Hepatocyte (in vitro differentiated cells): ENCODE measurements around the gene LRP1B.

Experiments
- CTCF ChIP-seq: fragments of 200-600 bp; sonication (generic); IDR thresholded peaks from 2 replicates; pipeline ENCODE4 v1.5.1; 2016; ENCODE audit warnings: antibody characterized with exemption, mild to moderate bottlenecking; ENCODE audit not compliant: poor library complexity
- EZH2 ChIP-seq: fragments of 200-600 bp; sonication (generic); IDR thresholded peaks from 2 replicates; pipeline ENCODE4 v1.6.1; 2016; ENCODE audit warnings: antibody characterized with exemption, mild to moderate bottlenecking, borderline replicate concordance
- EZH2phosphoT487 ChIP-seq: fragments of 200-600 bp; sonication (generic); IDR thresholded peaks from one replicate; pipeline ENCODE4 v1.6.1; 2018; ENCODE audit warnings: antibody characterized with exemption, mild to moderate bottlenecking, low read depth, moderate library complexity; ENCODE audit not compliant: unreplicated experiment, severe bottlenecking

DNA sequence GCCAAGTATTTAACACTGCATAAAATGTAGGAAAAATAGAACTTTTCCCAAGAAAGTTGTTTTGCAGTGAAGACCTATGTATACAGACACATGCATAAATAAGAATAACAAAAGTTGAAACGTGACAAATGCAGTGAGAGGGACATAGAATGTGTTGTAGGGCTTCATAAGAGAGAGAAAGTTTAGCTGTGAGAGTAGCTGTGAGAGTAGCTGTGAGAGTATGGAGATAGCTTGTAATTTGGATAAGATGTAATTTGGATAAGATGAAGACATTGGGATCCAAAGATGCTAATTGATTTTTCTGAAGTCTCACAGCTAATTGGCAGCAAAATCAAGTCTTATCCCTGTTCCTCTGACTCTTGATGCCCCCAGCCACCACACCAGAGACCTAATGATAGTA lies 170.9 kb downstream of the LRP1B start:
- TF ChIP-seq CTCF = no peak
- TF ChIP-seq EZH2phosphoT487 = no peak
- TF ChIP-seq EZH2 = no peak
